Muscle layer of duodenum (tissue), 2 donors: ENCODE measurements around the gene LRRC41.
"Not testable (repeated sequence)": the region's sequence is repeated elsewhere in the genome, so short reads cannot be mapped to it uniquely, and the experiment has no call there.

ENCODE experiments used
- H3K27ac ChIP-seq: one replicate; pipeline ENCODE4 v1.7.0; 2013; ENCODE audit warnings: mild to moderate bottlenecking, low read length
- H3K27me3 ChIP-seq: one replicate; pipeline ENCODE4 v1.7.0; 2013; ENCODE audit warnings: low read depth, mild to moderate bottlenecking, control low read depth, low read length
- H3K36me3 ChIP-seq, 2 donors: one replicate each; pipeline ENCODE4 v1.7.0; 2013; ENCODE audit warnings: low read length in 2 of 2, control low read depth in 1 of 2, mild to moderate bottlenecking in 1 of 2; ENCODE audit not compliant: insufficient read depth in 2 of 2, control insufficient read depth in 1 of 2
- H3K4me1 ChIP-seq, 2 donors: one replicate each; pipeline ENCODE4 v1.7.0; 2013; ENCODE audit warnings: low read length in 2 of 2, mild to moderate bottlenecking in 2 of 2, control low read depth in 1 of 2, moderate library complexity in 1 of 2; ENCODE audit not compliant: insufficient read depth in 2 of 2, control insufficient read depth in 1 of 2
- H3K4me3 ChIP-seq, 2 donors: one replicate each; pipeline ENCODE4 v1.7.0; 2013; ENCODE audit warnings: low read length in 2 of 2, low read depth in 1 of 2, mild to moderate bottlenecking in 1 of 2
- H3K9me3 ChIP-seq, 2 donors: one replicate each; pipeline ENCODE4 v1.7.0; 2013; ENCODE audit warnings: low read length in 2 of 2, control low read depth in 1 of 2, mild to moderate bottlenecking in 1 of 2; ENCODE audit not compliant: control insufficient read depth in 1 of 2
- donor health status: healthy.

The LRRC41 gene

GRCh38 chr1:46340404-46341221, 37.2 kb upstream of the LRRC41 start, which contains the start of gene NSUN4:
Gene NSUN4 (plus strand): TSS chr1:46340807. CDS start chr1:46340827, 20 bp downstream.
- peak within 1 kb of the TSS; percentile 97 for H3K27ac ChIP-seq
- peaks cover 0 to 18% of the 10 kb centered on the region in 2 donors for H3K4me1 ChIP-seq
- peaks cover 16 to 21% of the 10 kb centered on the region in 2 donors for H3K36me3 ChIP-seq
- H3K9me3 ChIP-seq = no peaks in the 10 kb centered on the region
- no peaks in the 10 kb centered on the region for H3K27me3 ChIP-seq
- peak within 1 kb of the TSS; percentile 77 to 97 for H3K4me3 ChIP-seq

DNA sequence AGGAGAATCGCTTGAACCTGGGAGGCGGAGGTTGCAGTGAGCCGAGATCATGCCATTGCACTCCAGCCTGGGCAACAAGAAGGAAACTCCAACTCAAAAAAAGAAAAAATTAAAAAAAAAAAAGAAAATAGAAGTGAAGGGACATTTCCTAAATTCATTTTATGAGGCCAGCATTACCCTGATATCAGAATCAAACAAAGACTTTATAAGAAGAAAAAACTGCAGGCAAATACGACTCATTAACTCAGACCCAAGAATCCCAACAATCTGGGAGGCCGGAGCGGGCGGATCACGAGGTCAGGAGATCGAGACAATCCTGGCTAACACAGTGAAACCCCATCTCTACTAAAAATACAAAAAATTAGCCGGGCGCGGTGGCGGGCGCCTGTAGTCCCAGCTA, 34.0 kb upstream of the LRRC41 start:
- H3K27me3 ChIP-seq, H3K36me3 ChIP-seq, H3K9me3 ChIP-seq, H3K27ac ChIP-seq, H3K4me3 ChIP-seq: not testable (repeated sequence)
- H3K4me1 ChIP-seq = peaks cover 0 to 17% of the 10 kb centered on the region in 2 donors

- Histone ChIP-seq H3K27me3 (no peaks in the 10 kb centered on the region), H3K4me3 (no peak overlapping the region)
Observed at GRCh38 chr1:46335081-46335480, 31.7 kb upstream of the LRRC41 start.

GRCh38 chr1:46334030-46334384, 30.6 kb upstream of the LRRC41 start:
- Histone ChIP-seq H3K27ac (no peak overlapping the region), H3K9me3 (no peaks in the 10 kb centered on the region), H3K27me3 (no peaks in the 10 kb centered on the region), H3K4me1 (no peaks in the 10 kb centered on the region), H3K4me3 (no peak overlapping the region), H3K36me3 (no peaks in the 10 kb centered on the region)

More at GRCh38 chr1:46335081-46335480, 31.7 kb upstream of the LRRC41 start:
- no peaks in the 10 kb centered on the region for H3K36me3 ChIP-seq
- no peak overlapping the region for H3K27ac ChIP-seq
- H3K9me3 ChIP-seq = no peaks in the 10 kb centered on the region
- H3K4me1 ChIP-seq = peaks cover 0 to 4% of the 10 kb centered on the region in 2 donors

GRCh38 chr1:46333300-46334029, 30.0 kb upstream of the LRRC41 start:
- Histone ChIP-seq H3K4me1 (no peaks in the 10 kb centered on the region), H3K36me3 (no peaks in the 10 kb centered on the region), H3K9me3 (no peaks in the 10 kb centered on the region), H3K4me3 (no peak overlapping the region), H3K27ac (no peak overlapping the region), H3K27me3 (no peaks in the 10 kb centered on the region)

DNA sequence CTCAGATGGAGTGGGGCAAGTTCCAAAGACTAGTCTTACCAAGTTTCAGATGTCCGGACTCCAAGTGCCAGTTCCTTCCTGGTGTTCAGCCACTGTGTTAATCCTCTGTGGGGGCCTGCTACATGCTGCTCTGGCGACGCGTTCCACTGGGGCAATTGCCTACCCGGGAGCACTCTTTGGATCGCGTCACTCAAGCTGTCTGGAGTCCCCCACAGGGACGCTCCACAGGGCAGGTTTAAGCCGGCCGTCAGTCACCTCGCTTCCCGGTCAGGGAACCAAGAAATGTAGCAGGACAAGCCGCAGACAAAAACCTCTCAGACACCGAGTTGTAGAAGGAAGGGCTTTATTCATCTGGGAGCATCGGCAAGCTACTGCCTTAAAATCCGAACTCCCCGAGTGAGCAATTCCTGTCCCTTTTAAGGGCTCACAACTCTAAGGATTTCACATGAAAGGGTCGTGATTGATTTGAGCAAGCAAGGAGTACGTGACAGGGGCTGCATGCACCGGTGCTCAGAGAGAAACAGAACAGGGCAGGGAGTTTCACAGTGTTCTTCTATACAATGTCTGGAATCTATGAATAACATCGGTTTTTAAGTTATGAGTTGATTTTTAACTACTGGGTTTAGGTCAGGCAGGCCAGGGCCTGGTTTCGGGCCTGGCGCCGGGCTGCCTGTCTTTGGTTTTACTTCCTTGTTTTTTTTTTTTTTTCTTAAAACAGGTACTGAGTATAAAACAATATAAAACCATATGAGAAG, 28.5 kb upstream of the LRRC41 start:
- H3K9me3 ChIP-seq, H3K27ac ChIP-seq, H3K27me3 ChIP-seq, H3K4me1 ChIP-seq, H3K4me3 ChIP-seq, H3K36me3 ChIP-seq: not testable (repeated sequence)

DNA sequence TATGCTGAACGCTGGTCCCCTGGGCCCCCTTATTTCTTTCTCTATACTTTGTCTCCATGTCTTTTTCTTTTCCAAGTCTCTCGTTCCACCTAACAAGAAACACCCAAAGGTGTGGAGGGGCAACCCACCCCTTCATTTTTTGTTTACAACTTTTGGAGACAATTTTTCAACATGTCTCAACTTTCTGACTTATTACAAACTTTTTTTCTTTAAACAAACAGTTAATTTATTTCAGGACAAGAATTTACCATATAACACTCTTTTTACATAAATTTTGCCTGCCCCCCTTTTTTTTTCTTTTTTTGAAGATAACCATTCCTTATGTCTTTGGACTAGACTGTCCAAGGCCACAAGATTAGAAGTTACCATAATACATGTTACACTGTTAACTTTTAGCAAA, 27.0 kb upstream of the LRRC41 start:
- H3K4me3 ChIP-seq, H3K9me3 ChIP-seq, H3K36me3 ChIP-seq, H3K27me3 ChIP-seq, H3K4me1 ChIP-seq, H3K27ac ChIP-seq: not testable (repeated sequence)

DNA sequence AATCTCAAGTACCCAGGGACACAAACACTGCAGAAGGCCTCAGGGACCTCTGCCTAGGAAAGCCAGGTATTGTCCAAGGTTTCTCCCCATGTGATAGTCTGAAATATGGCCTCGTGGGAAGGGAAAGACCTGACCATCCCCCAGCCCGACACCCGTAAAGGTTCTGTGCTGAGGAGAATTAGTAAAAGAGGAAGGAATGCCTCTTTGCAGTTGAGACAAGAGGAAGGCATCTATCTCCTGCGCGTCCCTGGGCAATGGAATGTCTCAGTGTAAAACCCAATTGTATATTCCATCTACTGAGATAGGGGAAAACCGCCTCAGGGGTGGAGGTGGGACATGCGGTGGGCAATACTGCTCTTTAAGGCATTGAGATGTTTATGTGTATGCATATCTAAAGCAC, 26.4 kb upstream of the LRRC41 start:
- H3K4me1 ChIP-seq, H3K9me3 ChIP-seq, H3K36me3 ChIP-seq, H3K4me3 ChIP-seq, H3K27ac ChIP-seq, H3K27me3 ChIP-seq: not testable (repeated sequence)

DNA sequence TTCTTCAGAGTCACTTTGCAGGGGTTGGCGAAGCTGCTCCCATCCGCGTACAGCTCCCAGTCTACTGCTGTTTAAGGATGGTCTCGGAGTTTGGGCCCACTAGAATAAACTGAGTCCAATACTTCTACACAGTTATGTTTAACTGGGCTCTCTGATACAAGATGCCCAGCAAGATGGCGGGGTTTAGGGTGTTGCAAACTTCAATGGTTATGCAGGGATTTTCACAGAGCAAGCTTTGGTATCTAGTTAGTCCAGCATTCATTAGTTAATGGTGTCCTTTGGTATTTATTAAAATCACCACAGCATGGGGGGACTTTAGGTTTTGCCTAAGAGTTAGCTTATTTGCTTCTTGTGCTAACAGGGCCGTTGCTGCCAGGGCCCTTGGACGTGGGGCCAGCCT, 24.8 kb upstream of the LRRC41 start:
- H3K4me3 ChIP-seq, H3K27me3 ChIP-seq, H3K4me1 ChIP-seq, H3K36me3 ChIP-seq, H3K27ac ChIP-seq, H3K9me3 ChIP-seq: not testable (repeated sequence)

- H3K36me3 ChIP-seq, H3K27ac ChIP-seq, H3K4me1 ChIP-seq, H3K27me3 ChIP-seq, H3K9me3 ChIP-seq, H3K4me3 ChIP-seq: not testable (repeated sequence)
Observed at GRCh38 chr1:46325285-46326076, 22.1 kb upstream of the LRRC41 start.

GRCh38 chr1:46322191-46322590, 18.8 kb upstream of the LRRC41 start:
- not testable (repeated sequence) for H3K27me3 ChIP-seq, H3K36me3 ChIP-seq, H3K27ac ChIP-seq, H3K4me3 ChIP-seq, H3K4me1 ChIP-seq, H3K9me3 ChIP-seq
